Stomach (tissue), 9 donors: ENCODE data around the gene PEX10. TPM values are rescaled to one million over a fixed set of nuclear protein-coding genes. Genes with fewer than 3 reads are reported as not detected.

Experiments
- DNase-seq, 2 donors: peaks; one replicate each; pipeline versions ENCODE4 v3.0.0 to v3.0.0-alpha.2; 2013 to 2019
- H3K27ac ChIP-seq, 5 donors: fragments of 200-600 bp in 4 of 5; sonication (generic) in 4 of 5; one replicate each; pipeline ENCODE4 v1.5.1; 2013 to 2019; ENCODE audit warnings: mild to moderate bottlenecking in 1 of 5, moderate library complexity in 1 of 5
- H3K27me3 ChIP-seq, 3 donors: fragments of 200-600 bp; sonication (generic); one replicate each; pipeline ENCODE4 v1.5.1; 2017 to 2019; ENCODE audit warnings: mixed run types in 1 of 3
- H3K36me3 ChIP-seq, 4 donors: fragments of 200-600 bp; sonication (generic); 1 replicate in 3 of 4; 2 replicates in 1 of 4; pipeline ENCODE4 v1.5.1; 2016 to 2019
- H3K4me1 ChIP-seq, 4 donors: fragments of 200-600 bp; sonication (generic); one replicate each; pipeline ENCODE4 v1.5.1; 2016 to 2019
- H3K4me3 ChIP-seq, 4 donors: fragments of 200-600 bp; sonication (generic) in 3 of 4; one replicate each; pipeline ENCODE4 v1.5.1; 2016 to 2019; ENCODE audit warnings: mild to moderate bottlenecking in 1 of 4
- H3K9me3 ChIP-seq, 4 donors: fragments of 200-600 bp; sonication (generic); one replicate each; pipeline ENCODE4 v1.5.1; 2016 to 2019
- CTCF ChIP-seq, 7 experiments: fragments of 450-650 bp in 4 of 7; fragments of 200-600 bp in 3 of 7; sonication (generic) in 3 of 7; IDR thresholded peaks; one replicate each; pipeline ENCODE4 v1.5.1; 2016 to 2019; ENCODE audit warnings: antibody characterized with exemption in 7 of 7, control low read depth in 2 of 7, mild to moderate bottlenecking in 1 of 7
- EP300 ChIP-seq: sonication (generic); formaldehyde crosslinking; IDR thresholded peaks from one replicate; pipeline ENCODE4 v1.6.1; 2017; ENCODE audit warnings: antibody characterized with exemption
- POLR2A ChIP-seq, 4 donors: fragments of 450-650 bp; IDR thresholded peaks; one replicate each; pipeline ENCODE4 v1.6.1; 2016; ENCODE audit warnings: antibody characterized with exemption in 4 of 4, control low read depth in 2 of 4, mild to moderate bottlenecking in 1 of 4, moderate library complexity in 1 of 4
- POLR2AphosphoS5 ChIP-seq, 3 donors: sonication (generic); formaldehyde crosslinking; IDR thresholded peaks; one replicate each; pipeline ENCODE4 v1.6.1; 2016; ENCODE audit warnings: antibody characterized with exemption in 3 of 3
- WGBS, 5 donors: extraction: QIAGEN DNeasy Blood & Tissue Kit in 3 of 5; methylation state at CpG; one replicate each; pipeline versions ENCODE4 v1.1.5 to v1.1.7; 2013 to 2018; 5-methylcytosine and 5-hydroxymethylcytosine counted together
- intact Hi-C: fragments of 100-400 bp; cut with DNase I; formaldehyde crosslinking; loops from one replicate; pipeline ENCODE4 v1.15.1; 2023; ENCODE audit warnings: low total_unique reads
- polyA plus RNA-seq, 3 donors: library from polyadenylated mRNA; stranded (reverse); fragments of 200-250 nt; gene quantifications; one replicate each; pipeline ENCODE4 v1.2.3, GENCODE V29; 2013
- total RNA-seq, 5 donors: library from RNA; depleted of rRNA; stranded (reverse); fragments of >200 nt; gene quantifications; one replicate each; pipeline versions ENCODE4 v1.1.0 to v1.2.3, GENCODE V29; 2014 to 2016
- donor health status: healthy with polysubstance abuse.
- donor health status: Bipolar disorder and iron deficiency.
- donor health status: healthy.

The PEX10 gene
- total and polyA plus RNA-seq, 8 donors, result 0.87 to 27.2 (median 15.7) TPM

GRCh38 chr1:2417833-2418225 is 5.5 kb upstream of the PEX10 start:
- no peak overlapping the region for H3K27ac ChIP-seq
- peaks cover 21 to 41% (median 33%) of the 10 kb centered on the region in 4 donors for H3K4me1 ChIP-seq
- H3K27me3 ChIP-seq, result peaks cover 0 to 66% (median 40%) of the 10 kb centered on the region in 3 donors
- H3K4me3 ChIP-seq, result no peak overlapping the region
- no peaks in the 10 kb centered on the region for H3K36me3 ChIP-seq
- TF ChIP-seq EP300 (no peak), POLR2A (IDR thresholded peaks at IDR 0.05) (no peak), CTCF (IDR thresholded peaks at IDR 0.05) (no peak), POLR2AphosphoS5 (IDR thresholded peaks at IDR 0.05) (no peak)
- intact Hi-C loops, result loop anchor here (10.0 kb wide), 1 partner anchor 227 kb away; no protein-coding TSS in a partner anchor
- no peak for DNase-seq
- H3K9me3 ChIP-seq, result peaks cover 0 to 9% (median 4%) of the 10 kb centered on the region in 4 donors
- 71 to 82% (median 78%) methylated on average over 11 to 14 of the region's 14 CpGs; no CpG with 5 or more reads in 1 of the 5 donors for WGBS, 5 donors

GRCh38 chr1:2417083-2417832 is 4.9 kb upstream of the PEX10 start:
- no peak overlapping the region for H3K27ac ChIP-seq
- TF ChIP-seq EP300 (no peak), POLR2A (IDR thresholded peaks at IDR 0.05) (no peak), POLR2AphosphoS5 (IDR thresholded peaks at IDR 0.05) (no peak), CTCF (IDR thresholded peaks at IDR 0.05) (no peak)
- H3K27me3 ChIP-seq, result peaks cover 0 to 66% (median 40%) of the 10 kb centered on the region in 3 donors

GRCh38 chr1:2416403-2416802 is 4.0 kb upstream of the PEX10 start:
- H3K27me3 ChIP-seq, result peaks cover 0 to 66% (median 40%) of the 10 kb centered on the region in 3 donors
- H3K36me3 ChIP-seq, result no peaks in the 10 kb centered on the region
- H3K27ac ChIP-seq, result peak overlapping the region in 4 of 5 donors; percentile 10 to 65 (median 52)
- peak overlapping the region; percentile 11 to 49 (median 23) for H3K4me3 ChIP-seq
- peak; percentile 38 to 91 for DNase-seq
- 13 to 29% (median 19%) methylated on average over 11 to 12 of the region's 12 CpGs for WGBS, 5 donors
- H3K9me3 ChIP-seq, result no peaks in the 10 kb centered on the region
- intact Hi-C loops, result loop anchor here (10.0 kb wide), 1 partner anchor 228 kb away; no protein-coding TSS in a partner anchor
- no peak for TF ChIP-seq EP300
- peaks cover 29 to 53% (median 41%) of the 10 kb centered on the region in 4 donors for H3K4me1 ChIP-seq

More at GRCh38 chr1:2417083-2417832, 4.9 kb upstream of the PEX10 start:
- WGBS, 5 donors, result 82 to 85% (median 83%) methylated on average over 5 to 13 of the region's 13 CpGs
- peak overlapping the region in 1 of 4 donors; percentile 49 for H3K4me3 ChIP-seq
- peaks cover 0 to 4% (median 0%) of the 10 kb centered on the region in 4 donors for H3K9me3 ChIP-seq
- peaks cover 21 to 44% (median 34%) of the 10 kb centered on the region in 4 donors for H3K4me1 ChIP-seq
- H3K36me3 ChIP-seq, result no peaks in the 10 kb centered on the region
- DNase-seq, result no peak
- intact Hi-C loops, result loop anchor here (10.0 kb wide), 1 partner anchor 228 kb away; no protein-coding TSS in a partner anchor

GRCh38 chr1:2415801-2416208 is 3.4 kb upstream of the PEX10 start:
- H3K9me3 ChIP-seq, result no peaks in the 10 kb centered on the region
- peaks cover 30 to 58% (median 46%) of the 10 kb centered on the region in 4 donors for H3K4me1 ChIP-seq
- no peaks in the 10 kb centered on the region for H3K36me3 ChIP-seq
- H3K27ac ChIP-seq, result peak overlapping the region; percentile 10 to 65 (median 40)
- WGBS, 5 donors, result 10 to 44% (median 17%) methylated on average over 6 to 19 of the region's 19 CpGs
- TF ChIP-seq POLR2A (IDR thresholded peaks at IDR 0.05) (no peak), POLR2AphosphoS5 (IDR thresholded peaks at IDR 0.05) (peak in 1 of 3 donors; percentile 8)
- intact Hi-C loops, result loop anchor here (10.0 kb wide), 1 partner anchor 229 kb away; no protein-coding TSS in a partner anchor
- peak overlapping the region; percentile 16 to 49 (median 32) for H3K4me3 ChIP-seq
- DNase-seq, result peak; percentile 54 to 76
- peaks cover 0 to 62% (median 40%) of the 10 kb centered on the region in 3 donors for H3K27me3 ChIP-seq

GRCh38 chr1:2415337-2415736 is 3.0 kb upstream of the PEX10 start:
- H3K4me3 ChIP-seq, result peak overlapping the region in 3 of 4 donors; percentile 30 to 49 (median 35)
- peaks cover 0 to 57% (median 40%) of the 10 kb centered on the region in 3 donors for H3K27me3 ChIP-seq
- H3K9me3 ChIP-seq, result no peaks in the 10 kb centered on the region
- 21 to 63% (median 42%) methylated on average over 3 to 11 of the region's 11 CpGs for WGBS, 5 donors
- intact Hi-C loops, result loop anchor here (10.0 kb wide), 1 partner anchor 229 kb away; no protein-coding TSS in a partner anchor
- no peak for TF ChIP-seq EP300
- TF ChIP-seq POLR2AphosphoS5 (IDR thresholded peaks at IDR 0.05), result no peak
- no peak for TF ChIP-seq CTCF (IDR thresholded peaks at IDR 0.05)
- peaks cover 30 to 58% (median 48%) of the 10 kb centered on the region in 4 donors for H3K4me1 ChIP-seq
- peak overlapping the region in 4 of 5 donors; percentile 39 to 65 (median 52) for H3K27ac ChIP-seq
- peaks cover 0 to under 1% (median 0%) of the 10 kb centered on the region in 4 donors for H3K36me3 ChIP-seq
- DNase-seq, result no peak
